ENCODE data around the gene CDK19. TPM values are rescaled to one million over a fixed set of nuclear protein-coding genes. Genes with fewer than 3 reads are reported as not detected.
"Not testable (repeated sequence)": the region's sequence is repeated elsewhere in the genome, so short reads cannot be mapped to it uniquely, and the experiment has no call there.

The CDK19 gene
- total RNA-seq, 1 donor from 2014 or later: 41.6 TPM

DNA sequence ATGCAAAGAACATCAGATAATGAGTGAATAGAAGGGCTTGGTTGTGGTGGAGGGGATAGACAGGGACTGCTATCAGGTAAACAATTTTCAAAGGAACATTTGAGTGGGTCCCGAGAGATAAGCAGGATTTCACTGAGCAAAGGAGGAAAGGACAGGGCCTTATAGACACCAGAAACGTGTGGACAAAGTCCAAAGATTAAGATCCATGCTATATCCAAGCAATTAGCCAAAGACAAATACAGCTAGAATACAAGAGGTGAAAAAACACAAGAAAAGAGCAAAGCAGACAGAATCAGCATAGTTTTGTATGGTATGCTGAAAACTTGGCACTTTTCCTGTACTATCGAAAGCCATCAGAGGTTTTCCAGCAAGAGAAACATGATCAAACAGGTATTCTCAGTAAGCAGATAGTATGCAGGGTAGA lies 59.8 kb downstream of the CDK19 start:
- H3K27ac Mint-ChIP-seq: peak overlapping the region; percentile 65
- H3K4me1 Mint-ChIP-seq: peaks cover 6% of the 10 kb centered on the region
- no peaks in the 10 kb centered on the region for H3K9me3 Mint-ChIP-seq
- TF ChIP-seq, protein P1, sequence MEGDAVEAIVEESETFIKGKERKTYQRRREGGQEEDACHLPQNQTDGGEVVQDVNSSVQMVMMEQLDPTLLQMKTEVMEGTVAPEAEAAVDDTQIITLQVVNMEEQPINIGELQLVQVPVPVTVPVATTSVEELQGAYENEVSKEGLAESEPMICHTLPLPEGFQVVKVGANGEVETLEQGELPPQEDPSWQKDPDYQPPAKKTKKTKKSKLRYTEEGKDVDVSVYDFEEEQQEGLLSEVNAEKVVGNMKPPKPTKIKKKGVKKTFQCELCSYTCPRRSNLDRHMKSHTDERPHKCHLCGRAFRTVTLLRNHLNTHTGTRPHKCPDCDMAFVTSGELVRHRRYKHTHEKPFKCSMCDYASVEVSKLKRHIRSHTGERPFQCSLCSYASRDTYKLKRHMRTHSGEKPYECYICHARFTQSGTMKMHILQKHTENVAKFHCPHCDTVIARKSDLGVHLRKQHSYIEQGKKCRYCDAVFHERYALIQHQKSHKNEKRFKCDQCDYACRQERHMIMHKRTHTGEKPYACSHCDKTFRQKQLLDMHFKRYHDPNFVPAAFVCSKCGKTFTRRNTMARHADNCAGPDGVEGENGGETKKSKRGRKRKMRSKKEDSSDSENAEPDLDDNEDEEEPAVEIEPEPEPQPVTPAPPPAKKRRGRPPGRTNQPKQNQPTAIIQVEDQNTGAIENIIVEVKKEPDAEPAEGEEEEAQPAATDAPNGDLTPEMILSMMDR (IDR thresholded peaks at IDR 0.05; ENCODE audit: unreplicated experiment): no peak
- H3K36me3 Mint-ChIP-seq: no peaks in the 10 kb centered on the region
- no peak for DNase-seq (ENCODE audit: low spot score in 2 of 2, unreplicated experiment in 2 of 2)
- H3K27me3 Mint-ChIP-seq (ENCODE audit: low read depth): no peaks in the 10 kb centered on the region
- no peak overlapping the region for H3K4me3 Mint-ChIP-seq

DNA sequence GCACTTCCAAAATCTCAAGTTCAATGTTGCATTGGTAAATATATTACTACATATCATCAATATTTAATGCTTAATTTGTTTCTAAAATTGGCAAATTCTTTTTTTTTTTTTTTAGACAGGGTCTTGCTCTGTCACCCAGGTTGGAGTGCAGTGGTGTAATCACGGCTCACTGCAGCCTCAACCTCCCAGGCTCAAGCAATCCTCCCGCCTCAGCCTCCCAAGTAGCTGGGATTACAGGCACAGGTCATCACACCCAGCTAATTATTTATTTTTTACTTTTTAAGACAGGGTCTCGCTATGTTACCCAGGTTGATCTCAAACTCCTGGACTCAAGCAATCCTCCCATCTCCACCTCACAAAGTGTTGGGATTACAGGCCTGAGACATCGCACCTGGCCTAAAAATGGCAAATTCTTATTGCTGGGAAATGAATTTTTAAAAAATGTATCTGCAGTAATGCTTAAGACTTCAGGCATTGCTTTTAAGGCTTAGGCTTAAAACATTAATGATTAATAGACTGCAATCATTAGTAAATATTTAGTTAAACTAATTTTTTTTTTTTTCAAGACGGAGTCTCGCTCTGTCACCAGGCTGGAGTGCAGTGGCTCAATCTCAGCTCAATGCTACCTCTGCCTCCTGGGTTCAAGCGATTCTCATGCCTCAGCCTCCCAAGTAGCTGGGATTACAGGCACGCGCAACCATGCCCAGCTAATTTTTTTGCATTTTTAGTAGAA lies 61.2 kb downstream of the CDK19 start:
- not testable (repeated sequence) for H3K27me3 Mint-ChIP-seq (ENCODE audit: low read depth); H3K27ac Mint-ChIP-seq; H3K9me3 Mint-ChIP-seq; H3K4me1 Mint-ChIP-seq; H3K4me3 Mint-ChIP-seq; H3K36me3 Mint-ChIP-seq; DNase-seq (ENCODE audit: low spot score in 2 of 2, unreplicated experiment in 2 of 2)

DNA sequence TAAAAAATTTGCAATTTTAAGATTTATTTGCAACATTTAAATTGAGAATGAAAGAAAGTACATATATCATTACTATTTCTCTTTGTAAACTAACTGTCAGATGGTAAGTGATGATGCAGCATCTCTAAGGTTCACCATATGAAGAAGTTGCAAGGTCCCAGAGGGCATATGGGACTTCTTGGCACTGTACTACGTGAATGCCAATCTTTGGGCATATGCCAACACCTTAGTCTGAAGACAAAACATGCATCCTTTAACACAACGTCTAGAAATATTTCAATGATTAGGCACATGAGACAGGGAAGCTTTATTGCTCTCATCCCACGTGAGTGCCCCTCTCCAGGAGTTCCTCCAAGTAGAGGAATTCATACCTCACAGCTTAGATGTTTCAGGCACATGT lies 66.8 kb downstream of the CDK19 start:
- Mint-ChIP-seq H3K4me3 (no peak overlapping the region), H3K27ac (peak overlapping the region; percentile 9), H3K36me3 (peaks cover 7% of the 10 kb centered on the region), H3K27me3 (ENCODE audit: low read depth) (no peaks in the 10 kb centered on the region), H3K4me1 (no peaks in the 10 kb centered on the region), H3K9me3 (no peaks in the 10 kb centered on the region)
- TF ChIP-seq, protein P1 (IDR thresholded peaks at IDR 0.05; ENCODE audit: unreplicated experiment): no peak
- no peak for DNase-seq (ENCODE audit: low spot score in 2 of 2, unreplicated experiment in 2 of 2)

DNA sequence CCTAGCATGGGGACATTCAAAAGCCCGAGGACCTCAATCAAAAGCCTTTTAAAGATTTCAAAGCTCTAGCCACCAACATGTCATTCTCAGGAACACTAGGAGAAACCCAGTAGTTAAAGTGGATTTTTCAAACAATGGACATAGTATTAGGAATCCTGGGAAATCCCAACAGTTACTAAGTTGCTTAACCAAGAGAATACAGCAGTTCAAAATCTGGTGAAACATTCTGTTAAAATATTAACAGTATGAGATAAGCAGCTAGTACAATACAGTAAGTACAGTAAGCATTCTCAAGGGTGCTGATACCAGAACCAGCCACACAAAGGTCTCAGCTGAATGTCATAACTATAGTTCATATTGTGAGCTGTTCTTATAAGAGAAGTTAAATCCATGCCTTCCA lies 68.6 kb downstream of the CDK19 start:
- Mint-ChIP-seq H3K4me1 (no peaks in the 10 kb centered on the region), H3K27me3 (ENCODE audit: low read depth) (no peaks in the 10 kb centered on the region), H3K4me3 (no peak overlapping the region), H3K9me3 (peaks cover 13% of the 10 kb centered on the region), H3K27ac (peak overlapping the region; percentile 7), H3K36me3 (peaks cover 24% of the 10 kb centered on the region)
- TF ChIP-seq, protein P1 (IDR thresholded peaks at IDR 0.05; ENCODE audit: unreplicated experiment): no peak
- no peak for DNase-seq (ENCODE audit: low spot score in 2 of 2, unreplicated experiment in 2 of 2)

DNA sequence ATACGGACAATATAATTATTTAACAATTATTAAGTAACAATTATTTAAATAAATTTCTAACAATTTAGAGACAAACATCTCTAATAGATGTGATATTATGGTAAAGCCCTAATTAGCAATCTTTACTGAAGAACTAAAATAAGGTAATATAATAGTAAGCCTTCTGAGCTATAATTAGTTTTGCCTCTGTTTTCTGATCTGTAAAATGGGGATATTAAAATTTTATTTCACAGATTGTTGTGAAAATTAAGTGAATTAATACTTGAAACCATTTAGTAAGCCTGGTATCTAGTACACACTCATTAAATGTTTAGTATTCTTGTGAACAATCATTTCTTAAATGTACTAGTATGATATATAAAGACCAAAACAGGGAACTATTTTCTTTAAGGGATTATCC lies 70.3 kb downstream of the CDK19 start:
- Mint-ChIP-seq H3K36me3 (peaks cover 38% of the 10 kb centered on the region), H3K4me3 (no peak overlapping the region), H3K27me3 (ENCODE audit: low read depth) (no peaks in the 10 kb centered on the region), H3K9me3 (peaks cover 27% of the 10 kb centered on the region), H3K27ac (no peak overlapping the region), H3K4me1 (no peaks in the 10 kb centered on the region)
- no peak for DNase-seq (ENCODE audit: low spot score in 2 of 2, unreplicated experiment in 2 of 2)
- TF ChIP-seq, protein P1 (IDR thresholded peaks at IDR 0.05; ENCODE audit: unreplicated experiment): no peak

DNA sequence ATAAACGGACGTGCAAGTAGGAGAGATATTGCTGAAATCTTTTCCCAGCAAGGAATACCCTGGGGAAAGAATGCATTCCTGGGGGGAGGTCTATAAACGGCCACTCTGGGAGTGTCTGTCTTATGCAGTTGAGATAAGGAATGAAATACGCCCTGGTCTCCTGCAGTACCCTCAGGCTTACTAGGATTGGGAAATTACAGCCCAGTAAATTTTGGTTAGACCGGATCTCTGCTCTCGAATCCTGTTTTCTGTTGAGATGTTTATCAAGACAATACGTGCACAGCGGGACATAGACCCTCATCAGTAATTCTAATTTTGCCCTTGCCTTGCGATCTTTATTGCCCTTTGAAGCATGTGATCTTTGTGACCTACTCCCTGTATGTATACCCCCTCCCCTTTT lies 72.7 kb downstream of the CDK19 start:
- H3K9me3 Mint-ChIP-seq: peaks cover 27% of the 10 kb centered on the region
- not testable (repeated sequence) for H3K4me3 Mint-ChIP-seq; DNase-seq (ENCODE audit: low spot score in 2 of 2, unreplicated experiment in 2 of 2); H3K27ac Mint-ChIP-seq; H3K27me3 Mint-ChIP-seq (ENCODE audit: low read depth); H3K4me1 Mint-ChIP-seq
- peaks cover 42% of the 10 kb centered on the region for H3K36me3 Mint-ChIP-seq

All from mesothelial cell of epicardium (in vitro differentiated cells).